OCI-LY7 (cell line): ENCODE measurements around the gene HARBI1. TPM values are rescaled to one million over a fixed set of nuclear protein-coding genes. Genes with fewer than 3 reads are reported as not detected.
"Not testable (repeated sequence)": the region's sequence is repeated elsewhere in the genome, so short reads cannot be mapped to it uniquely, and the experiment has no call there.

Experiments
- BruUV-seq: library from RNA; stranded (reverse); fragments of 400-500 nt; replicated peaks from 2 replicates; lab custom pipeline; 2021; lab: Mats Ljungman, UMichigan
- CTCF ChIA-PET: fragments of 300-600 bp; sonication (Branson Sonifier 250); formaldehyde crosslinking; loops from one replicate; lab custom pipeline; 2022; ENCODE audit warnings: antibody characterized with exemption; ENCODE audit not compliant: unreplicated experiment; lab: Charles Lee
- POLR2A ChIA-PET: fragments of 300-600 bp; sonication (Branson Sonifier 250); formaldehyde crosslinking; loops from one replicate; lab custom pipeline; 2022; ENCODE audit warnings: antibody characterized with exemption; lab: Charles Lee
- DNase-seq: peaks from one replicate; pipeline ENCODE4 v3.0.0-alpha.2; 2015; ENCODE audit warnings: low spot score
- H2AFZ ChIP-seq: fragments of 200-600 bp; sonication (generic), shearing (Covaris generic); 2 replicates; pipeline ENCODE4 v1.6.1; 2014; ENCODE audit warnings: mild to moderate bottlenecking, antibody characterized with exemption, low read length, moderate library complexity
- H3K27ac ChIP-seq: fragments of 200-600 bp; sonication (generic); 2 replicates; pipeline ENCODE4 v1.5.1; 2014; ENCODE audit warnings: mixed run types, low read depth, mild to moderate bottlenecking, moderate library complexity, low read length, inconsistent platforms; ENCODE audit not compliant: poor library complexity, severe bottlenecking
- H3K36me3 ChIP-seq: fragments of 200-600 bp; sonication (generic); 2 replicates; pipeline ENCODE4 v1.6.1; 2014; ENCODE audit warnings: mild to moderate bottlenecking, antibody characterized with exemption, low read length, moderate library complexity, mixed read lengths; ENCODE audit not compliant: insufficient read depth
- H3K4me1 ChIP-seq: fragments of 200-600 bp; sonication (generic); 2 replicates; pipeline ENCODE4 v1.5.1; 2014; ENCODE audit warnings: mild to moderate bottlenecking, low read length; ENCODE audit not compliant: insufficient read depth, poor library complexity, severe bottlenecking
- H3K4me2 ChIP-seq: fragments of 200-600 bp; sonication (generic); 2 replicates; pipeline ENCODE4 v1.6.1; 2014; ENCODE audit warnings: mild to moderate bottlenecking, low read length
- H3K4me3 ChIP-seq: fragments of 200-600 bp; sonication (generic); 2 replicates; pipeline ENCODE4 v1.5.1; 2014; ENCODE audit warnings: mild to moderate bottlenecking, low read depth, low read length; ENCODE audit not compliant: poor library complexity, severe bottlenecking
- H3K79me2 ChIP-seq: fragments of 200-600 bp; sonication (generic); 2 replicates; pipeline ENCODE4 v1.6.1; 2016; ENCODE audit warnings: low read depth, mild to moderate bottlenecking, low read length, moderate library complexity, mixed read lengths; ENCODE audit not compliant: insufficient read depth
- H3K9me2 ChIP-seq: fragments of 200-600 bp; sonication (generic); 2 replicates; pipeline ENCODE4 v1.6.1; 2016; ENCODE audit warnings: mild to moderate bottlenecking, low read length, mixed read lengths; ENCODE audit not compliant: insufficient read depth
- H3K9me3 ChIP-seq: fragments of 200-600 bp; sonication (generic); 2 replicates; pipeline ENCODE4 v1.6.1; 2014; ENCODE audit warnings: mild to moderate bottlenecking, mixed run types, low read length, mixed read lengths
- H4K20me1 ChIP-seq: fragments of 200-600 bp; sonication (generic); 2 replicates; pipeline ENCODE4 v1.6.1; 2014; ENCODE audit warnings: mild to moderate bottlenecking, antibody characterized with exemption, low read length, moderate library complexity, mixed read lengths; ENCODE audit not compliant: insufficient read depth
- EZH2phosphoT487 ChIP-seq: fragments of 200-600 bp; sonication (generic); IDR thresholded peaks from 2 replicates; pipeline ENCODE4 v1.6.1; 2018; ENCODE audit warnings: low read depth, borderline replicate concordance, mild to moderate bottlenecking, mixed run types, antibody characterized with exemption, low read length, moderate library complexity, mixed read lengths
- intact Hi-C: fragments of 100-400 bp; cut with micrococcal nuclease; formaldehyde crosslinking; loops from one replicate; pipeline ENCODE4 v1.10.0; 2022; ENCODE audit not compliant: unreplicated experiment
- total RNA-seq, 2 experiments: library from RNA; depleted of rRNA in 1 of 2; stranded (reverse); fragments of >200 nt in 1 of 2; shearing (Covaris generic) in 1 of 2; gene quantifications; 2 replicates each; pipeline ENCODE4 v1.2.3, GENCODE V29; 2014 to 2022
- TF ChIP-seq, protein P1 (sequence below): fragments of 200-600 bp; sonication (generic); conservative IDR thresholded peaks from 2 replicates; pipeline ENCODE4 v1.5.1; 2014; ENCODE audit warnings: mild to moderate bottlenecking, antibody characterized with exemption, low read length, moderate library complexity, mixed read lengths

Gene HARBI1
- total RNA-seq, 2 experiments from 2014 or later: 4.8 to 8.4 TPM

DNA sequence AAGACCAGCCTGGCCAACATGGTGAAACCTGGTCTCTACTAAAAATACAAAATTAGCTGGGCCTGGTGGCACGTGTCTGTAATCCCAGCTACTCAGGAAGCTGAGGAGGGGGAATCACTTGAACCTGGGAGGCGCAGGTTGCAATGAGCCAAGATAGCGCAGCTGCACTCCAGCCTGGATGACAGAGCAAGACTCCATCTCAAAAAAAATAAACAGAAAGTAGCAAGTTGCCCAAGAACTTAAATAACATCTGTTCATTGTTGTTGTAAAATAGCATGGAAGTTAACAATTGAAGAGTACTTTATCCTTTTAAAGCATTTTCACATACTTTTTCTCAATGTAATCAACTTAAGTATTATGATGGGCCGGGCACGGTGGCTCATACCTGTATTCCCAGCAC is 28.9 kb downstream of the HARBI1 start:
- CTCF ChIA-PET: no interaction called here
- Histone ChIP-seq H3K79me2 (peaks cover 73% of the 10 kb centered on the region), H3K27ac (no peak overlapping the region), H3K9me3 (no peaks in the 10 kb centered on the region), H3K4me3 (no peak overlapping the region), H2AFZ (no peak overlapping the region), H3K4me1 (peaks cover 15% of the 10 kb centered on the region), H4K20me1 (peaks cover 10% of the 10 kb centered on the region; the same call in 1 of the 2 replicates), H3K4me2 (no peak overlapping the region), H3K36me3 (peaks cover 22% of the 10 kb centered on the region), H3K9me2 (no peaks in the 10 kb centered on the region)
- POLR2A ChIA-PET: interaction anchor here (0.6 to 1.9 kb wide), 2 partner anchors 17 to 18 kb away, joined by 3 to 4 read pairs; no protein-coding TSS in a partner anchor
- intact Hi-C loops: no loop called here
- BruUV-seq: no TSS peak
- DNase-seq: no peak
- TF ChIP-seq, protein P1, sequence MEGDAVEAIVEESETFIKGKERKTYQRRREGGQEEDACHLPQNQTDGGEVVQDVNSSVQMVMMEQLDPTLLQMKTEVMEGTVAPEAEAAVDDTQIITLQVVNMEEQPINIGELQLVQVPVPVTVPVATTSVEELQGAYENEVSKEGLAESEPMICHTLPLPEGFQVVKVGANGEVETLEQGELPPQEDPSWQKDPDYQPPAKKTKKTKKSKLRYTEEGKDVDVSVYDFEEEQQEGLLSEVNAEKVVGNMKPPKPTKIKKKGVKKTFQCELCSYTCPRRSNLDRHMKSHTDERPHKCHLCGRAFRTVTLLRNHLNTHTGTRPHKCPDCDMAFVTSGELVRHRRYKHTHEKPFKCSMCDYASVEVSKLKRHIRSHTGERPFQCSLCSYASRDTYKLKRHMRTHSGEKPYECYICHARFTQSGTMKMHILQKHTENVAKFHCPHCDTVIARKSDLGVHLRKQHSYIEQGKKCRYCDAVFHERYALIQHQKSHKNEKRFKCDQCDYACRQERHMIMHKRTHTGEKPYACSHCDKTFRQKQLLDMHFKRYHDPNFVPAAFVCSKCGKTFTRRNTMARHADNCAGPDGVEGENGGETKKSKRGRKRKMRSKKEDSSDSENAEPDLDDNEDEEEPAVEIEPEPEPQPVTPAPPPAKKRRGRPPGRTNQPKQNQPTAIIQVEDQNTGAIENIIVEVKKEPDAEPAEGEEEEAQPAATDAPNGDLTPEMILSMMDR: no peak
- no peak for TF ChIP-seq EZH2phosphoT487

DNA sequence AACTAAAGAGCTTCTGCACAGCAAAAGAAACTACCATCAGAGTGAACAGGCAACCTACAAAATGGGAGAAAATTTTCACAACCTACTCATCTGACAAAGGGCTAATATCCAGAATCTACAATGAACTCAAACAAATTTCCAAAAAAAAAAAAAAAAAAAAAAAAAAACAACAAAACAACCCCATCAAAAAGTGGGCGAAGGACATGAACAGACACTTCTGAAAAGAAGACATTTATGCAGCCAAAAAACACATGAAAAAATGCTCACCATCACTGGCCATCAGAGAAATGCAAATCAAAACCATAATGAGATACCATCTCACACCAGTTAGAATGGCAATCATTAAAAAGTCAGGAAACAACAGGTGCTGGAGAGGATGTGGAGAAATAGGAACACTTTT is 33.5 kb downstream of the HARBI1 start:
- H3K9me3 ChIP-seq, intact Hi-C loops, H3K4me1 ChIP-seq, BruUV-seq, H3K4me2 ChIP-seq, POLR2A ChIA-PET, H3K27ac ChIP-seq, H2AFZ ChIP-seq, CTCF ChIA-PET, H3K9me2 ChIP-seq, DNase-seq, H3K4me3 ChIP-seq, H4K20me1 ChIP-seq: not testable (repeated sequence)
- peaks cover 37% of the 10 kb centered on the region for H3K36me3 ChIP-seq
- H3K79me2 ChIP-seq: peaks cover 65% of the 10 kb centered on the region

DNA sequence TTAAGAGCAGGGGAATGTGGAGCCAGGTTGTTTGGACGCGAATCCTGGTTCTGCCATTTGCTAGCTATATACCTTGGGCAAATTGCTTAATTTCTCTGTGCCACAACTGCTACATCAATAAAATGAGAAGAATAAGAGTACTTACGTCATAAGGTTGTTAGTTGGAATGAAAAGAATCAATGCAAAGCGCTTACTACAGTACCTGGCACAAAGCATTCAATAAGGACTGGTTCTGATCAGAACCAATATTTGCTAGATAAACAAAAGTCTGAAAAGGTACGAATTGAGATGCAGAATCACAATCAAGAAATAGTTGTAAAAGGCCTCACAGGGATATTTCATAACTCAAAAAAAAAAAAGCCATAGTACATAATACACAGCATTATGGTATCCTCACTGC is 34.4 kb downstream of the HARBI1 start:
- Histone ChIP-seq H3K9me2 (no peaks in the 10 kb centered on the region), H3K4me2 (no peak overlapping the region), H3K4me3 (no peak overlapping the region), H3K27ac (no peak overlapping the region), H3K79me2 (peaks cover 63% of the 10 kb centered on the region), H3K36me3 (peaks cover 29% of the 10 kb centered on the region), H2AFZ (no peak overlapping the region), H4K20me1 (no peaks in the 10 kb centered on the region), H3K4me1 (no peaks in the 10 kb centered on the region), H3K9me3 (peaks cover 8% of the 10 kb centered on the region; the same call in 1 of the 2 replicates)
- POLR2A ChIA-PET: no interaction called here
- CTCF ChIA-PET: no interaction called here
- no peak for TF ChIP-seq EZH2phosphoT487
- TF ChIP-seq, protein P1: no peak
- DNase-seq: no peak
- intact Hi-C loops: no loop called here
- no TSS peak for BruUV-seq
